Endothelial cell of umbilical vein (primary cell): ENCODE data around the gene IQGAP2. TPM values are rescaled to one million over a fixed set of nuclear protein-coding genes. Genes with fewer than 3 reads are reported as not detected.

Experiments
- BruUV-seq: library from RNA; stranded (reverse); fragments of 400-500 nt; replicated peaks from 2 replicates; lab custom pipeline; 2021; lab: Mats Ljungman, UMichigan
- CTCF ChIA-PET: fragments of 300-600, 350-600 bp; sonication (Branson Sonifier 250); formaldehyde crosslinking; loops from one replicate; lab custom pipeline; 2021; ENCODE audit warnings: antibody characterized with exemption, inconsistent platforms; lab: Charles Lee
- POLR2A ChIA-PET: fragments of 300-600, 350-600 bp; sonication (Branson Sonifier 250); formaldehyde crosslinking; loops from one replicate; lab custom pipeline; 2021; ENCODE audit warnings: antibody characterized with exemption, inconsistent platforms; lab: Charles Lee
- DNase-seq: peaks from one replicate; pipeline ENCODE4 v3.0.0-alpha.2; 2011; ENCODE audit warnings: low read depth, low spot score
- FAIRE-seq: peaks from 2 replicates; lab custom pipeline; 2011; peaks lifted over from hg19 to GRCh38; lab: Jason Lieb, UNC
- H2AFZ ChIP-seq: 2 replicates; pipeline ENCODE4 v1.6.0; 2012; ENCODE audit warnings: low read depth, low read length, control low read depth, inconsistent platforms
- H3K27ac ChIP-seq: 2 replicates; pipeline ENCODE4 v1.5.1; 2011; ENCODE audit warnings: low read depth, mild to moderate bottlenecking, control low read depth, low read length, moderate library complexity; ENCODE audit not compliant: insufficient read depth
- H3K27me3 ChIP-seq, 2 experiments: 2 replicates each; pipeline versions ENCODE4 v1.6.0 to v1.6.1; 2011; ENCODE audit warnings: low read length in 2 of 2, mixed read lengths in 1 of 2; ENCODE audit not compliant: control insufficient read depth in 2 of 2, insufficient read depth in 2 of 2
- H3K36me3 ChIP-seq, 2 experiments: 2 replicates in 1 of 2; 3 replicates in 1 of 2; pipeline ENCODE4 v1.5.1; 2011; ENCODE audit warnings: low read length in 2 of 2, mild to moderate bottlenecking in 1 of 2, moderate library complexity in 1 of 2; ENCODE audit not compliant: control insufficient read depth in 2 of 2, insufficient read depth in 2 of 2; ENCODE audit errors: extremely low read depth in 1 of 2
- H3K4me1 ChIP-seq: 3 replicates; pipeline ENCODE4 v1.5.1; 2011; ENCODE audit warnings: mild to moderate bottlenecking, low read length; ENCODE audit not compliant: control insufficient read depth, insufficient read depth; ENCODE audit errors: extremely low read depth
- H3K4me2 ChIP-seq: 2 replicates; pipeline ENCODE4 v1.6.1; 2011; ENCODE audit warnings: low read length, control low read depth, mixed read lengths; ENCODE audit not compliant: insufficient read depth
- H3K4me3 ChIP-seq, 3 experiments: fragments of 200-600 bp in 1 of 3; sonication (generic), shearing (Covaris generic) in 1 of 3; replicated peaks in 1 of 3; 2 replicates each; pipeline ENCODE4 v1.5.1; 2011 to 2016; ENCODE audit warnings: control low read depth in 3 of 3, low read length in 3 of 3, mild to moderate bottlenecking in 2 of 3, inconsistent platforms in 1 of 3, low read depth in 1 of 3, moderate library complexity in 1 of 3; ENCODE audit not compliant: insufficient read depth in 1 of 3
- H3K79me2 ChIP-seq: 2 replicates; pipeline ENCODE4 v1.6.0; 2012; ENCODE audit warnings: low read length, inconsistent platforms; ENCODE audit not compliant: control insufficient read depth, insufficient read depth
- H3K9ac ChIP-seq: replicated peaks from 2 replicates; pipeline ENCODE3; 2011; ENCODE audit warnings: low read length, control low read depth; ENCODE audit not compliant: insufficient read depth; ENCODE audit errors: extremely low read depth
- H3K9me1 ChIP-seq: replicated peaks from 3 replicates; pipeline ENCODE4 v1.6.0; 2011; ENCODE audit warnings: mild to moderate bottlenecking, low read length; ENCODE audit not compliant: control insufficient read depth, insufficient read depth; ENCODE audit errors: extremely low read depth
- H3K9me3 ChIP-seq: replicated peaks from 2 replicates; pipeline ENCODE4 v1.5.1; 2012; ENCODE audit warnings: low read length, inconsistent platforms; ENCODE audit not compliant: control insufficient read depth, insufficient read depth
- H4K20me1 ChIP-seq: replicated peaks from 2 replicates; pipeline ENCODE3; 2011; ENCODE audit warnings: mild to moderate bottlenecking, low read length; ENCODE audit not compliant: control insufficient read depth, insufficient read depth; ENCODE audit errors: extremely low read depth
- EZH2 ChIP-seq: IDR thresholded peaks from 2 replicates; pipeline ENCODE4 v1.6.1; 2012; ENCODE audit warnings: borderline replicate concordance, low read depth, mild to moderate bottlenecking, moderate library complexity, low read length, inconsistent platforms; ENCODE audit not compliant: severe bottlenecking
- FOS ChIP-seq: IDR thresholded peaks from 2 replicates; pipeline ENCODE4 v1.6.1; 2011; ENCODE audit warnings: mild to moderate bottlenecking, low read length, moderate library complexity, borderline replicate concordance; ENCODE audit not compliant: insufficient read depth
- GATA2 ChIP-seq: IDR thresholded peaks from 2 replicates; pipeline ENCODE4 v1.7.0; 2011; ENCODE audit warnings: low read depth, mild to moderate bottlenecking, moderate library complexity, mixed read lengths, low read length; ENCODE audit not compliant: insufficient read length, insufficient read depth
- JUN ChIP-seq: IDR thresholded peaks from 2 replicates; pipeline ENCODE4 v1.6.1; 2011; ENCODE audit warnings: borderline replicate concordance, low read depth; ENCODE audit not compliant: insufficient read length, insufficient read depth
- MAX ChIP-seq: IDR thresholded peaks from 2 replicates; pipeline ENCODE4 v1.6.1; 2011; ENCODE audit not compliant: insufficient read depth, insufficient read length
- MYC ChIP-seq: IDR thresholded peaks from one replicate; pipeline ENCODE4 v1.6.1; 2011; ENCODE audit warnings: mild to moderate bottlenecking, low read depth, low read length
- POLR2A ChIP-seq: IDR thresholded peaks from 2 replicates; pipeline ENCODE4 v1.6.1; 2012; ENCODE audit warnings: low read depth, mild to moderate bottlenecking, control low read depth, low read length
- POLR2AphosphoS5 ChIP-seq: IDR thresholded peaks from 2 replicates; pipeline ENCODE4 v1.6.1; 2012; ENCODE audit warnings: low read depth, mild to moderate bottlenecking, control low read depth, low read length, moderate library complexity; ENCODE audit not compliant: insufficient read depth
- dilution Hi-C: fragments of 300-500 bp; cut with MboI; formaldehyde crosslinking; loops from one replicate; pipeline ENCODE4 v1.15.0; 2019; ENCODE audit warnings: low sequenced_read_pairs; ENCODE audit not compliant: extremely low pct_ligation_motif_present
- intact Hi-C: fragments of 100-400 bp; cut with micrococcal nuclease; formaldehyde crosslinking; loops from one replicate; pipeline ENCODE4 v1.10.0; 2022
- polyA plus RNA-seq, 4 experiments: library from polyadenylated mRNA; depleted of rRNA in 3 of 4; stranded (reverse) in 3 of 4; unstranded in 1 of 4; fragments of >200 nt; gene quantifications; 2 replicates each; pipeline versions ENCODE4 v1.2.1 to v1.2.3, GENCODE V29; 2011 to 2012; ENCODE audit warnings: missing spikeins in 1 of 4
- total RNA-seq: library from RNA; stranded (reverse); gene quantifications from 2 replicates; pipeline ENCODE4 v1.2.3, GENCODE V29; 2021
- TF ChIP-seq, protein P1 (sequence below), 2 donors: IDR thresholded peaks; 1 replicate in 1 of 2; 2 replicates in 1 of 2; pipeline ENCODE4 v1.5.1; 2011; ENCODE audit warnings: low read length in 2 of 2, mild to moderate bottlenecking in 2 of 2, moderate library complexity in 2 of 2, control low read depth in 1 of 2, inconsistent platforms in 1 of 2, low read depth in 1 of 2; ENCODE audit not compliant: insufficient read depth in 1 of 2; ENCODE audit errors: extremely low read depth in 1 of 2

The IQGAP2 gene
- total and polyA plus RNA-seq, 2 donors (not counting 3 experiments of a cell fraction or from before 2014, with no cell fraction given), result 4.5 to 4.7 TPM

DNA sequence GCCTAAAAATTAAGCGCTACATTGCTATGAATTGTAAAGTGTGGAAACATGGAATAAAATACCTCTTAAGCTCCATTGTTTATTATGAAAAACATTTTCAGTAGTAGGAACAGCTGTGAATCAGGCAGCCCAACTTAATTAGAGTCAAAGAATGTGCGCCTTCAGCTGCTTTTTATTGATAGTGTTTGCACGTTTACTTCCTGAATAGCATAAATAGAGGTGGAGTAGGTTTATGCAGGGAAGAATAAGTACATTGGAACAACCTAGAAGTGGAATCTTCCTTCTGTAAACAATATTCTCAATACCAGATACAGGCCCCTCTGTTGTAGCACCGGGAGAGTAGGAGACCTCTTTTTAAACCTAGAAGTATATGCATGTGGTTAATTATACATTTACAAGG, 79.9 kb downstream of the IQGAP2 start:
- no peak for FAIRE-seq
- H3K4me1 ChIP-seq, result no peaks in the 10 kb centered on the region
- H2AFZ ChIP-seq, result no peak overlapping the region
- no peak overlapping the region for H3K4me2 ChIP-seq
- H3K36me3 ChIP-seq, result no peaks in the 10 kb centered on the region
- H3K4me3 ChIP-seq, result no peak overlapping the region
- TF ChIP-seq JUN (no peak), POLR2AphosphoS5 (no peak), GATA2 (no peak), EZH2 (no peak), FOS (no peak), POLR2A (no peak), MYC (no peak), MAX (no peak)
- TF ChIP-seq, protein P1, sequence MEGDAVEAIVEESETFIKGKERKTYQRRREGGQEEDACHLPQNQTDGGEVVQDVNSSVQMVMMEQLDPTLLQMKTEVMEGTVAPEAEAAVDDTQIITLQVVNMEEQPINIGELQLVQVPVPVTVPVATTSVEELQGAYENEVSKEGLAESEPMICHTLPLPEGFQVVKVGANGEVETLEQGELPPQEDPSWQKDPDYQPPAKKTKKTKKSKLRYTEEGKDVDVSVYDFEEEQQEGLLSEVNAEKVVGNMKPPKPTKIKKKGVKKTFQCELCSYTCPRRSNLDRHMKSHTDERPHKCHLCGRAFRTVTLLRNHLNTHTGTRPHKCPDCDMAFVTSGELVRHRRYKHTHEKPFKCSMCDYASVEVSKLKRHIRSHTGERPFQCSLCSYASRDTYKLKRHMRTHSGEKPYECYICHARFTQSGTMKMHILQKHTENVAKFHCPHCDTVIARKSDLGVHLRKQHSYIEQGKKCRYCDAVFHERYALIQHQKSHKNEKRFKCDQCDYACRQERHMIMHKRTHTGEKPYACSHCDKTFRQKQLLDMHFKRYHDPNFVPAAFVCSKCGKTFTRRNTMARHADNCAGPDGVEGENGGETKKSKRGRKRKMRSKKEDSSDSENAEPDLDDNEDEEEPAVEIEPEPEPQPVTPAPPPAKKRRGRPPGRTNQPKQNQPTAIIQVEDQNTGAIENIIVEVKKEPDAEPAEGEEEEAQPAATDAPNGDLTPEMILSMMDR (IDR thresholded peaks at IDR 0.05; ENCODE audit: extremely low read depth in 1 of 2, insufficient read depth in 1 of 2, low read depth in 1 of 2, low read length in 2 of 2), result no peak
- BruUV-seq, result no TSS peak
- intact Hi-C loops (no loop called here), dilution Hi-C loops (no loop called here)
- no peaks in the 10 kb centered on the region for H3K9me1 ChIP-seq
- DNase-seq, result no peak
- no peaks in the 10 kb centered on the region for H3K79me2 ChIP-seq
- no peaks in the 10 kb centered on the region for H4K20me1 ChIP-seq
- no peak overlapping the region for H3K27ac ChIP-seq
- CTCF ChIA-PET, result no interaction called here
- H3K9ac ChIP-seq, result no peak overlapping the region
- POLR2A ChIA-PET, result no interaction called here
- peaks cover 0 to 2% of the 10 kb centered on the region in 2 experiments for H3K27me3 ChIP-seq
- no peaks in the 10 kb centered on the region for H3K9me3 ChIP-seq
